T-helper 2 cell (primary cell): ENCODE measurements around the gene PRPF6.

Experiments used
- DNase-seq, 5 experiments: peaks; one replicate each; pipeline versions ENCODE4 v3.0.0 to v3.0.0-alpha.2; 2012 to 2022

The PRPF6 gene

DNA sequence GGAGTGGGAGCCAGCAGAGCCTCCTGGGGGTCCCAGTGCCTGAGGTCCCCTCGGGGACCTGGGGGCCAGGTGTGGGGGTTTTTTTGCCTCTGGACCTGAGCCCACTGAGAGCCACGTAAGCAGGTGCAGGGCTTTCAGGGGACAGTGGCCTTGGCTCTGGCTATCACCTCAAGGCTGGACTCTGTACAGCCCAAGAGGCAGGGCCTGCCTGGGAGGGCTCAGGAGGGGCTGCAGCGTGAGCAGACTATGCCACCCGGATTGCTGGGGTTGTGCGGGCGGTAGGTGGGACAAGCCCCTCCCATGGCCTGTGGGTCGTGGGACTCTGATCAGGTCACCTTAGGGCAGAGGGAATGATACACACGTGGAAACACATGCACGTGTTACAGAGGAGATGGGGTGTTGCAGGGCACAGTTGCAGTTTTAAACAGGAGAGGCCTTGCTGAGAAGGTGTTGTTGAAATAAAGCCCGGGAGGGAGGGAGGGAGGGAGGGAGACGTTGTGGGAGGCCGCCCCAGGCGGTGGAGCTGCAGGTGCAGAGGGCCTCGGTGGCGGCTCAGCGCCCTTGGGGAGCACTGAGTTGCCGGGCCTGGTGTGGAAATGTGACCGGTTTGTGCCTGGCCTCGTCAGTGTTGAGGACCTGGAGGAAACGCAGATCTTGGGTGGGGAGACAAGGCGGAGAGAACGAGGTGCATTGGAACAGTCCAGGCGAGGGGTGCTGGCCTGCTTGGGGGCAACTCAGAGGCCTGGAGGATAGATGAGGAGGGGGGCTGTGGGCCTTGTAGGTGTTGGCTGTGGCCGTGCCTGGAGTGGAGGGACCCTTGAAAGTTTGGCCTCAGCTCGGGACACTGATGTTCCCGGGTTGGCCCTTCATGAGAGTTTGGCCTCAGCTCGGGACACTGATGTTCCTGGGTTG is 84.4 kb downstream of the PRPF6 start:
- peak in 1 of 5 experiments; percentile 38 for DNase-seq

DNA sequence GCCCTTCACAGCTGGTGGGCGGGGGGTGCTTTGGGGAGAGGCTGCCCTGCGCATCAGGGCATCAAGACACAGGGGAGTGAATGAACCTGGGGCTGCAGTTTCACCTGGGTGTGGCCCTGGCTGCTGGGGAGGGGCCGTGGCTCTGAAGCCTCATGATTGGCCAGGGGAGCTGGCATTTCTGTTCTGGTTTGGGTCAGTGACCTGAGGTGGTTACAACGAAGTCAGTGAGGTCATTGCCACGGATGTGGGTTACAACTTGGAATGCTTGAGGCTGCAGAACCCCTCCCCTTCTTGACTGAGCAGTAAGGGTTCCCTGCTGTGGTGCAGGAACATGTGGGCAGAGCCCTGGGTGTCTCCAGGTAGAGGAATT is 85.0 kb downstream of the PRPF6 start:
- peak in 3 of 5 experiments; percentile 33 to 95 (median 75) for DNase-seq

DNA sequence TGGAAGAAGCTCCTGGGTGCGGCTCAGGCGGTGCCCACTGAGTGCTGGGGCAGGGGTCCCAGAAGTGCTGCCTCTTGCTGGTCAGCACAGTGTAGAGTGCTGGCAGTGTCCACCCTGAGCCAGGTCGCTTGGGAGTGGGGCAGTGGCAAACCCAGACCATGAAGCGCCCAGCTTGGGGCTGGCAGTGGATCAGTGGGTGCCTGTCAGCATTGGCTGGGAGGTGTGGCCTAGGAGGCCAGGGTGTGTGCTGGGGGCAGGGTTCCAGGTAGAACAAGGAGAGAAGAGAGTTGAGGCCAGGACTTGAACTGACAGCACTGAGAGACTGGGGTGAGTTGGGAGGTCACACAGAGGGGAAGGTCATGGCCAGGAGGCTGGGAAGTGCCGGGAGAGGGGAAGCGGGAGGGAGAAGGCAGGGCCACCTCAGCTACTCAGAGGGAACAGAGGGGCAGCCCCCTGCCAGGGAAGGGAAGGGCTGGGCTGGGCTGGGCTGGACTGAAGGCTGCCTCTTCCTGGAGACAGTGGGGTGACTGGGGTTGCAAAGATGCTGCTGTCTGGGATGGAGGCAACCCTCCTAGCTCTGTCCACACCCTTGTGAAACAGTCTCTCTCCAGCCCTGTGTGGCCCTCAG is 86.2 kb downstream of the PRPF6 start:
- no peak for DNase-seq

DNA sequence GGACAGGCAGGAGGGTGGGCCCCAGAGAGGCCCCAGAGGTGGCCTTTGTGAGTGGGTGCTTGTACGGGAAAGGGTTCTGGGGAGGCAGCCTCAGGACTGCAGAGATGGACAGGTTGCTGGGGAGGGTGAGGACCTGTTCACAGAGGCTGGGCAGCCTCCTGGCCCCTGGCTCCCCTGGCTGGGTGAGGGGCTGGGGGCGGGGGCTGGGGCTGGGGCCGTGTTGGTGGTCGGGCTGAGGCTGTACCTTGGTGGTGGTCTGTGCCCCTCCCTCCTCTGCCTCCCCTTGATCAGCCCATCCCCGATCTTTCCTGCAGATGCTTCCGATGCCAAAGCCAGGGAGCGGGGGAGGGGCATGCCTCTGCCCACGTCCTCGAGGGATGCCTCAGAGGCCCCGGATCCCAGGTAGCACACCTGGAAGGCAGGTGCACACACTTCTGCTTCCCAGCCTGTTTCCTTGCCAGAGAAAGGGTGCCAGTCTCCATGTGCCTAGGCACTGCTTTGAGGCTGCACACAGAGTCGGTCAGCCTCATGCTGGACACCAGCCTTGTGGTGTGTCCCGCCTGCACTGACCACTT is 86.9 kb downstream of the PRPF6 start:
- DNase-seq: no peak

DNA sequence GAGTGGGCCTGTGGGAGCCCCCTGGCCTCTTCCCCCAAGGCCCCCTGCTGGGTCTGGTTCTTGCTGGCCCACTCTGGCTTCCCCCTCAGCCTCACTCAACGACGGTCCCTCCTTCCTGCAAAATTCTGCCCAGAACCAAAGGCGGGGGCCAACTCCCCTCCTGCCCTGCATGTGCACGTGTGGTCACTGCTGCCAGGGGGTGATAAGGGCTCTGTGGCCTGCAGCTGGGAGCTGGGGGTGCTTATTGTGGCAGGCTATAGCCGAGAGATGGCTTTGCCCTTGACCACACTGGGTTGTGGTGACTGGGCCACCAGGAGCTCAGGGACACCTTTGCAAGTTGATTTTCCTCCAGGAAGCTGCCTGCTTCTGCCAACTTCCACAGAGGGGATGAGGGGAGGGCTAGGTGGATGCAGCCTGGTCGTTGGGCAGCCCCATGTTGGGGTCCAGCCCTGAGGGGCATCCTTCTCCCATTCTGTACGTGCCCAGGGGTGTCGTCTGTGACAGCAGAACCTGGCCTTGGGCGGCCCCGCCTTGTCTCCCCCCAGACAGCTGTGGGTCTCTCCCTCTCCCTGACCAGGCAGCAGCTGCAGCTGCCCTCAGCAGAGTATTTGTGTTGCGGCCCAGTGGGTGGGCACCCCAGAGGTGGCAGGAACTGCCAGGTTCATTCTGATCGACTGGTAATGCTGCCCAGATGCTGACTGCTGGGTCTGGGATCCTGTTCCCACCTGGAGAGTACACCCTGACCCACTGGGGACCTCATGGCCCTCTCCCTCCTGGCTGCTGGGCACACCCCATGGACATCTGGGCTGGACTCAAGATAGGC is 87.7 kb downstream of the PRPF6 start:
- no peak for DNase-seq

DNA sequence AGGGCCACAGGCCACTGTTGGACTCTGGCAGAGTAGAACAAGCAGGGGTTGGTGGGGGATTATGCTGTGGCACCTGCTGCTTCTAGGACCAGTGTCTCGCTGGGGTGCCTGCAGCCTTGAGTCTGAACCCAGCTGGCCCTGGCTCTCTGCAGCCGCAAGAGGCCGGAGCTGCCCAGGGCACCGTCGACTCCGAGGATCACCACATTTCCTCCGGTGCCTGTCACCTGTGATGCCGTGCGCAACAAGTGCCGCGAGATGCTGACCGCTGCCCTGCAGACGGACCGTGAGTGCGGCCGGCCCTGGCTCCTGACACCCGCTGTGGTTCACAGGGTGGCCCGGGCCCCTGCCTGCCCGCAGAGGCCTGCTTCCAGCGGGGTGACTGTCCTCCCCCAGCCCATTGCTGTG is 88.3 kb downstream of the PRPF6 start:
- DNase-seq: no peak

DNA sequence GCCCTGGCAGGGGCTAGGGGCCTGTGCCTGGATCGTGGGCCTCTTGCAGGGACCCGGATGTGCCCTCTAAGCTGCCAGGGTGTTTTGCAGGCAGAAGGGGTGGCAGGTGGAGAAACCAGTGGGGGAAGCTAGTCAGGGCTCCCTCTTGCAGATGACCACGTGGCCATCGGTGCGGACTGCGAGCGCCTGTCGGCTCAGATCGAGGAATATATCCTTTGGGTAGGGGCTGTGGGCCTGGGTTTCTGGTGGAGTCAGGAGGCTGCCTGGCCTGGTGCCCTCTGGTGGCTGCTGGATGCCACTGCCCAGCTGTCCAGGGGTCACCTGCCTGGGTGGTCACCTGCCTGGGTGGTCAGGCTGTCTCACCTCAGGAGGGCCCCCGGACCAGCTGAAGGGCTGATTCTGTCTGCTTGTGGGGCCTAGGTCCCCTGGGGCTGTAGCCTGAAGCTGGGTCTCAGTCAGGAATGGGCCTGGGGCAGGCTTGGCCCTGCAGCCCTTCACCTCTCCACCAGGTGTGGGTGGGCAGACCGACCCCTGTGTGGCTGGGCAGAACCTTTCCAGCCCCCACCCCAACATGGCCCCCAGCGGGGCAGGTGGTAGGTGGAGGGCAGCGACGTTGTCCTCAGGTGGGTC is 88.8 kb downstream of the PRPF6 start:
- no peak for DNase-seq

DNA sequence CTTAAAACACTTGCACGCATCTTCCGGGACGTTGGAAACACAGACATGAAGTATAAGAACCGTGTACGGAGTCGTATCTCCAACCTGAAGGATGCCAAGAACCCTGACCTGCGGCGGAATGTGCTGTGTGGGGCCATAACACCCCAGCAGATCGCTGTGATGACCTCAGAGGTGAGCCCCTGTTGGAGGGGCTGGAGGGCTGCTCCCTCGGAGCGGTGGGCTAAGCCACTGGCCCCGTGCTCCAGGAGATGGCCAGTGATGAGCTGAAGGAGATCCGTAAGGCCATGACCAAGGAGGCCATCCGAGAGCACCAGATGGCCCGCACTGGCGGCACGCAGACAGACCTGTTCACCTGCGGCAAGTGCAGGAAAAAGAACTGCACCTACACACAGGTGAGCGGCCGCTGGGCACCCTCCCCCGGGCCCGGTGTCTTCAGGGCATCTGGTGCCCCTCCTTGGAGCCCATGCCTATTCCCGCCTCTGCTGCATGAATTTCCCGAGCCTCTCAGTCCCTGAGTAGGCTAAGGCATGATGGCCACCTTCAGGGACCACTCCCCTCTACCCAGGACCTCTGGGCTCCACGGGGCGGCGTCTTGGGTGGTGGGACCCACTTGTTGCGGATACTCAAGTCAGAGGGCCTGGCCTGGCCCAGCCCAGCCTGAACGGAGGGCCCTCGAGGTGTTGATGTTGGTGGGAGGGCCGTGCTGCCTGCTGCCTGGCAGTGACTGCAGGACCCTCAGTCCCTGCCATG is 89.5 kb downstream of the PRPF6 start:
- no peak for DNase-seq

DNA sequence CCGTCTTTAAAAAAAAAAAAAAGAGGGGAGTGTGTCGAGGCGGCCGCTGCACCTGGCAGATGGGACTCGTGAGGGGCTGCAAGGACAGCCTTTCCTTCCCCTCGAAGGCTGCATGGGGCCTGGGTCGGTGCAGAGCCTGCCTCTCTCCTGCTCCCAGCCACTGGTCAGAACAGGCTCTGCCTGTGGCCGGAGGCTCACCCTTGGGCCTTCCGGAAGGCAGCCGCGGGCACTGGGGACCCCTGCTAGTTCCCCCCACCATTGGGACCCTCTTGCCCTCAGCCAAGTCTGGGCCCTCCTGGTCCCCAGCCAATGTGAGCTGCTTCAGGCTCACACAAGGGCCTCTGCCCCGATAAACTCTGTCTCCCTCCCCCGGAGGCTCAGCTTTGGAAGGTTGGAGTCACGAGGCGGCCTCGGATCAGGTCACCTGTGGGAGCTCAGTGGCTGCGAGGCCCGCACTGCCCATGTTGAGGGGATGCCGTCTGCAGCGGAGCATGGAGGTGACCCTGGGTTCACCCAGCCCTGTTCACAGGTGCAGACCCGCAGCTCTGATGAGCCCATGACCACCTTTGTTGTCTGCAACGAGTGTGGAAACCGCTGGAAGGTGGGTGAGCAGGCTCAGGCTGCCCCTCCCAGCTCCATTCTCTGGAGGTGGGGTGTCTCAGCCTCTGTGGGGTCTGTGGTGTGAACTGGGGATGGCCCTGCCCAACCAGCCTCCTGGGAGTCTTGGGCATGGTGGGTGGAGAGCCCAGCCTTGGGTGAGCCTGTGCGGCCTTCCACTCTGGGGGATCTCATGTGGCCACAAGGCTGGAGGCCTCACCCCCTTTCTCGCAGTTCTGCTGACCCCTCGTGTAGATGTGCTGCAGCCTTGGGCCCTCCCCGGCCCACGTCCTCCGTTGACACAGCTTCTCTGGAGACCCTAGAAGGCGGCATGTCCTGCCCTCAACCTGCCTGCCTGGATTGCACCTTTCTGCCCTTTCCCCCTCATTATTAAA is 90.7 kb downstream of the PRPF6 start:
- DNase-seq: no peak

DNA sequence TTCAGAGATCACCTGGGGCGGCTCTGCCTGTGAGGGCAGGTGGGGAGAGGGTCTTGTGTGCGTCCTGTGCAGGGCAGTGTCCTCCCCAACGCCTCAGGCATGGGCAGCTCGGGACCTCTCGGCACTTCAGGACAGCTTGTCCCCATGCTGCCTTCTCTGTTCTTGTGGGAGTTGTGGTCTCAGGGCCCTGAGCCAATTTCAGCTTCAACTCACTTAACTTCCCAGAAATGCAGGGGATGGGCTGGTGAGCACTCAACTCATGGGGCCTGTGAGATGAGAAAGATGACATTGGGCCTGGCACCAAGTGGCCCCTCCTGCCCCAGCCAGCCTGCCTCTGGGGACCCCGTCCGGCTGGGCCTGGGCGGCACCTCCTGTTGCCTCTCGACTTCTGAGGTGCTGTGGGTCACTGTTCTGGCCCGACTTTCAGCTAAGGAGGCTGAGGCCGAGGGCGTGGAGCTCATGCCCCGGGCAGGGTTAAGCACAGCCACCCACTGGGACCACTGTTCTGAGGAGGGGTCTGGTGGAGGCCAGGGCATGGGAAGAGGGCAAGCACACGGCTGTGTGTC is 91.6 kb downstream of the PRPF6 start:
- no peak for DNase-seq

DNA sequence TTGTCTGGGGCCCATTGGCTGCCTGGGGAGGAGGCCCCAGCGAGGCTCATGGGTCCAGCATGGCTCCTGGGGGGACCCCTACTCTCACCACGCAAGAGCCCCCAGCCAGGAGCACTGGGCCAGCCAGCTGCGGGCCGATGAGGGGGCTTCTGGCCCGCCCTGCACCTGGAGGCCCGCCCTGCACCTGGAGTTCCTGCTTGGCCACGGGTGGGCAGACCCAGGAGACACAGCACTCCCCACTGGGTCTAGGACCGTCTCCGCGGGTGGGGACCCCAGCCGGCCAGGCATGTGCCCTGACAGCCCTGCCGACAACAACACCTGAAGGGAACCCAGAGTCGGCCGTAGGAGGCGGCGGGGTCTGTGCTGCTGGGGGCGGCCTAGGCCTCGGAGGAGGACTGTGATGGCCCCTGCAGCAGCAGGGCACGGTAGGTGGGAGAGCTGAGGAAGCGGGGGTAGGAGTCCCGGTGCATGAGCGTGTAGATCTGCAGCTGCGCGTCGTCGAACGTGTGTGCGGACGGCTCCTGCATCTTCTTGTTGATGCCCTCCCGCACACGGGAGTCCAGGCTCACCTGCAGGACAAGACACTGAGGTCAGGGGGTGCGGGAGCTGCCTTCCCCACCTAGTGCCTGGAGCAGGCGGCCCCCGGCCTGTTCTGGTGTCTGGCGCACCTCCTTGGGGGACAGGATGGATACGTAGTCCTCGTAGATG is 92.7 kb downstream of the PRPF6 start:
- DNase-seq: no peak

DNA sequence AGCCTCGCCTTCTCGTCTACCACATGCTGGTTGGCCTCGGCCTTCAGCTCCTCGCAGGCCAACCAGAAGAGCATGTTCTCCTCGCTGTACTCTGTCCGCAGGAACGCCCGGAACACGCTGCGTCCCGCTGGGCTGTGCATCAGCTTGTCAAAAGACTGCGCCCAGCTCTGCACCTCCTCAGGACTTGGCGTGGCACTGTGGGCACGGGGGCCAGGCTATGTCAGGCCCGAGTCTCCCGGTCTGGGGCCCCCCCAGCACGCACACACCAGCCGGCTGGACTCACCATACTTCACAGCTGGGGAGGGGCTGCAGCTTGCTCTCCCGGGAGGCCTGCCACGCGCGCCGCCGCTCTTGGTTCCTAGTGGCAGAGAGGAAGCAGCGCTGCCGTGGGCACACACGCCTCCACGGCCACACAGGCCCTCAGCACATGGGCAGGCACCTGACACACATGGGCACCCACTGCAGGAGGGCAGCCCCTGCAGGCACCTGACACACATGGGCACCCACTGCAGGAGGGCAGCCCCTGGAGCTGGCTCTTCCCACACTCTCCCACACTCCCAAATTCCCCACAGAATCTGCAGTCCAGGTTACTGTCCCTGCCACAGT is 93.4 kb downstream of the PRPF6 start:
- no peak for DNase-seq

DNA sequence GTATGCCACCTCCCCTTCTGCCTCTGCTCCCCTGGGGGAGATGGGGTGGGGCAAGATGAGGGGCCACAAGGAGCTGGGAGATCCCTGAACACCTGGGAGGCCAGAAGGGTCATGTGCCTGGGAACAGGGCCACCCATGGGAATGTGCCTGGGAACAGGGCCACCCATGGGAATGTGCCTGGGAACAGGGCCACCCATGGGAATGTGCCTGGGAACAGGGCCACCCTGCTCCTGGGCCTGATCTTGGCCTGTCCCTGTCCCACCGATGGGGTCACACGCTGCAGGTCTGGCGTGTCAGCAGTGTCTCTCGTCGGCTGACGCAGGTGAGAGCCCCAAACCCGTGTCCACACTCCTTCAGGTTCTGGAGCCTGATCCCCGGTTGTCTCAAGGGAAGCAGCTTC is 94.0 kb downstream of the PRPF6 start:
- no peak for DNase-seq

DNA sequence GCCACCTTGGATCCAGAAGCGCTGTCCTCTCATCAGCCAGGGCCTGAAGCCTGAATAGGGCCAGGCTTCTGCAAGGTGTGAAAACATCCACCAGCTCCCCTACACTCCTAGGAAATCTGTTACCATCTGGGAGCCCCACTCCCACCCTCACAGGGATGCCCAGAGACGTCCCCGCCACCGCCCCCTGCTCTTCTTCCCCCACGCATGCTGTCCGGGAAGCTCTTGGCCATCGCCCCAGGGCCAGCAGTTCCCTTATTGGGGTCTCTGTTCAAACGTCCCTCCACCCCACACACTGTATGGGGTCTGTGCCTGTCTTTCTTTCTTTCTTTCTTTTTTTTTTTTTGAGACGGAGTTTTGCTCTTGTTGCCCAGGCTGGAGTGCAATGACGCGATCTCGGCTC is 94.6 kb downstream of the PRPF6 start:
- DNase-seq: no peak

DNA sequence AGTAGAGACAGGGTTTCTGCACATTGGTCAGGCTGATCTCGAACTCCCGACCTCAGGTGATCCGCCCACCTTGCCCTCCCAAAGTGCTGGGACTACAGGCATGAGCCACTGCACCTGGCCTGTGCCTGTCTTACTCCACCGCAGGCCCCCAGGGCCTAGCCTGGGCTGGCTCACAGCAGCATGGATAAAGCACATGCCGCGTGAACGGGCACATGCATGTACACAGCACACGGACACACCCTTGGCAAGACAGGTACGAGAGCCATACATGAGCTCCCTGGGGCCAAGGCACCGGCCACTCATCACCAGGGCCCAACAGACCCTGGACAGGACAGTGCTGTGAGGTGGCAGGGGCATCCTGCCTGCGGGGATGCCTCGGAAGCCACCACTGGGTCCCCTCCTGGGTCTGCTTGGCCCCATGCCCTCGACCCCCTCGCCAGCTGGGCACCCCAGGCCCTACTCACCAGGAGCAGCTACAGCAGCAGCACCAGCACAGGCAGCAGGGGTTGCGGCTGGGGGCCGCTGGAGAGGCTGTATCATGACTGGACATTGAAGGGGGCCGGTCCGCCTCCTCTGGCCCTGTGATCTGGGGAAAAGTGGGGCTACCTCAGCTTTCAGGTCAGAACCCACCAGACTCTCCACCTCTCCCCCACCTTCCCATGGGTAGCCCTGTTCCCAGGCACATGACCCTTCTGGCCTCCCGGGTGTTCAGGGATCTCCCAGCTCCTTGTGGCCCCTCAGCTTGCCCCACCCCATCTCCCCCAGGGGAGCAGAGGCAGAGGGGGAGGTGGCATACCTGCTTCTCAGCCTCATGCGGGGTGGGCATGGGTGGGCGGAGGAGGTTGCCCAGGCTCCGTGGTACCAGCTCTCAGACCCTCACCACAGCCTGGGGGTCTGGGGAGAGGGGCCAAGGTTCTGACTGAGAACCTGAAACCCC is 95.4 kb downstream of the PRPF6 start:
- no peak for DNase-seq

DNA sequence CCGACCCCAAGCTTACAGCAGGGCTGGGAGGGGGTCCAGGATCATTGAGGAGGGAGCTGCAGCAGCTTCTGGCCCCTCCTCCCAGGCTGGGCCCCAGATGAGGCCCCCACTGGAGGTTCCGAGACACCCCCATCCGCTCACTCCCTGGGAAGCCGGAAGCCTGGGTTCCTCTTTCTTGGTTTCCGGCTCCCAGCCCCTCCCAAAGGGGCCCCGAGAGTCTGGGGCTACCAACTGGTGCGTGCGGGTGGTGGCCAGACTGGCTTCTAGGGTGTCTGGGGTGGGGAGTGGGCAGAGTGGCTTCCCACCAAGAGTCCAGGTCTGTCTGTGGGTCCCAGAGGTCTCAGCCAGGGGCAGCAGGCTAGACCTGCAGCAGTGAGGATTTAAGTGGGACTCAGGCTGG is 96.2 kb downstream of the PRPF6 start:
- peak in 1 of 5 experiments; percentile 48 for DNase-seq

DNA sequence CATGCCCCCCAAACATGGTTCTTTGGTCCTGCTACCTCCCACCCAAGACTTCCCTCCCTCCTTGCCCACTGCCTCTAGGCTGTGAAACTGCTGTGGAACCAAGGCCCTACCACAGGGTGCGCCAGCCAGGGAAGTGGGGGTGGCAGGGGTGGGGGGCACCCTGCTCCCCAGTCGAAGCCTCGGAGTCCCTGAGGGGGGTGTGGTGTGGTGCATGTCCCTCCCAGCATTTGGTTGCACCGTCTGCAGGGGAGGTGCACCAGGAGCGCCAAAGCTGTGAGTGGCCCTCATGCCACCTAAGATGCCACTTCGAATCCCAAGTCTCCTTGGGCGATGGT is 96.6 kb downstream of the PRPF6 start:
- no peak for DNase-seq
